GM12875 (cell line): ENCODE data around the gene RYR1.
"Not testable (repeated sequence)": the region's sequence is repeated elsewhere in the genome, so short reads cannot be mapped to it uniquely, and the experiment has no call there.

Experiments used
- H3K4me3 ChIP-seq: one replicate; pipeline ENCODE4 v1.5.1; 2011; ENCODE audit warnings: low read depth, low read length, control low read depth
- TF ChIP-seq, protein P1 (sequence below): IDR thresholded peaks from 2 replicates; pipeline ENCODE4 v1.5.1; 2011; ENCODE audit warnings: low read depth, mild to moderate bottlenecking, control low read depth, inconsistent platforms, low read length, moderate library complexity, borderline replicate concordance; ENCODE audit not compliant: insufficient read depth

Gene RYR1

DNA sequence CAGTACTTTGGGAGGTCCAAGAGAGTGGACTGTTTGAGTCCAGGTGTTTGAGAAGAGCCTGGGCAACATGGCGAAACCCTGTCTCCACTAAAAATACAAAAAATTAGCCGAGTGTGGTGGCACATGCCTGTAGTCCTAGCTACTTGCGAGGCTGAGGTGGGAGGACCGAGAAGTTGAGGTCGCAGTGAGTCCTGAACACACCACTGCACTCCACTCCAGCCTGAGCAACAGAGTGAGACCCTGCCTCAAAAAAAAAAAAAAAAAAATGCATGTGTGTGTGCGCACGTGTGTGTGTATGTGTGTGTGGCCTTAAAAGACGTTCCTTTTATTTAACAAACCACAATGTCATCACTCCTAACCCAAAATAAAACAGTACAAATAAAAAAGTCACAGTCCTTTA, 121.7 kb downstream of the RYR1 start:
- TF ChIP-seq, protein P1, sequence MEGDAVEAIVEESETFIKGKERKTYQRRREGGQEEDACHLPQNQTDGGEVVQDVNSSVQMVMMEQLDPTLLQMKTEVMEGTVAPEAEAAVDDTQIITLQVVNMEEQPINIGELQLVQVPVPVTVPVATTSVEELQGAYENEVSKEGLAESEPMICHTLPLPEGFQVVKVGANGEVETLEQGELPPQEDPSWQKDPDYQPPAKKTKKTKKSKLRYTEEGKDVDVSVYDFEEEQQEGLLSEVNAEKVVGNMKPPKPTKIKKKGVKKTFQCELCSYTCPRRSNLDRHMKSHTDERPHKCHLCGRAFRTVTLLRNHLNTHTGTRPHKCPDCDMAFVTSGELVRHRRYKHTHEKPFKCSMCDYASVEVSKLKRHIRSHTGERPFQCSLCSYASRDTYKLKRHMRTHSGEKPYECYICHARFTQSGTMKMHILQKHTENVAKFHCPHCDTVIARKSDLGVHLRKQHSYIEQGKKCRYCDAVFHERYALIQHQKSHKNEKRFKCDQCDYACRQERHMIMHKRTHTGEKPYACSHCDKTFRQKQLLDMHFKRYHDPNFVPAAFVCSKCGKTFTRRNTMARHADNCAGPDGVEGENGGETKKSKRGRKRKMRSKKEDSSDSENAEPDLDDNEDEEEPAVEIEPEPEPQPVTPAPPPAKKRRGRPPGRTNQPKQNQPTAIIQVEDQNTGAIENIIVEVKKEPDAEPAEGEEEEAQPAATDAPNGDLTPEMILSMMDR: no peak
- H3K4me3 ChIP-seq: no peak overlapping the region

DNA sequence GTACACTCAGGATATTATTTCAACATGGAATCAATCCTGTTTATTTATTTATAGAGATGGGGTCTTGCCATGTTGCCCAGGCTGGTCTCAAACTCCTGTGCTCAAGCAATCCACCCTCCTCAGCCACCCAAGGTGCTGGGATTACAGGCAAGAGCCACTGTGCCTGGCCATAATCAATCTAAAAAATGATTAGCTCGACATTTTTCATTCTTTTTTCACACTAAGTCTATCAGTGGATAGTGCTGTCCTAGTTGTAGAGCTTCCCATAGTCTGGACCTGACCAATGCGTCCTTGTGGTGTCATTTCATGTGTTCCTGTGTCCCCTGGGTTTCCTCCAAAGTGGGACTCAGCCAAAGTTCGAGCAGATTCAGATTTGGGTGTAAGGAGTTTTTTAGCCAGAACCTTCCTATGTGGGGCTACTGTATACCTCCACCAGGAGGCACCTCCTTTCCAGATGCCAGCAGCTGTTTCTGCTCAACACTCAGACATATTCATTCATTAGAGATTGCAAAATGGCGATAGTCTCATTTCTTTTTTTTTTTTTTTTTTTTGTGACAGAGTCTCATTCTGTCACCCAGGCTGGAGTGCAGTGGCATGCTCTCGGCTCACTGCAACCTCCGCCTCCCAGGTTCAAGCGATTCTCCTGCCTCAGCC, 123.2 kb downstream of the RYR1 start:
- TF ChIP-seq, protein P1: peak; percentile 56; the same call in 1 of the 2 replicates
- no peak overlapping the region for H3K4me3 ChIP-seq

DNA sequence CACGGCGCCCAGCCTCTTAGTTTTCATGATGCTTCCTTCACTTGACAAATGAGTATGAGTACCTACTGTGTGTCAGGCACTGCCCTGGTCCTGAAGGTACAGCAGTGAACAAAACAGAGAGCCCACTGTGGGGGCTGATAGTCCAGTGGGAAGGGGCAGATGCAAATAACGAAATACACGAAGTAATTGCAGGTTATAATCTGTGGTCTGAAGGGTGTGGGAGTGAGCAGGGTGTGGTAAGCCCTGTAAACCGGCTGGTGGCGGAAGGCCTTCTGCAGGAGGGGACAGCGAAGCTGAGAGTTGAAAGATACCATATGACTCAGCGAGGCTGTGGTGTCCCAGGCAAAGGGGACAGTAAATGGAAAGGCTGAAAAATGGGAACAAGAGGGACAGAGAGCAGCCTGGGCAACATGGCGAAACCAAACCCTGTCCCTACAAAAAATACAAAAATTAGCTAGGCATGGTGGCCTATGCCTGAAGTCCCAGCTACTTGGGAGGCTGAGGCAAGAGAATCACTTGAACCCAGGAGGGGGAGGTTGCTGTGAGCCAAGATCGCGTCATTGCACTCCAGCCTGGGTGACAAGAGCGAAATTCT, 123.8 kb downstream of the RYR1 start:
- TF ChIP-seq, protein P1: peak; percentile 48; the same call in 1 of the 2 replicates
- no peak overlapping the region for H3K4me3 ChIP-seq

DNA sequence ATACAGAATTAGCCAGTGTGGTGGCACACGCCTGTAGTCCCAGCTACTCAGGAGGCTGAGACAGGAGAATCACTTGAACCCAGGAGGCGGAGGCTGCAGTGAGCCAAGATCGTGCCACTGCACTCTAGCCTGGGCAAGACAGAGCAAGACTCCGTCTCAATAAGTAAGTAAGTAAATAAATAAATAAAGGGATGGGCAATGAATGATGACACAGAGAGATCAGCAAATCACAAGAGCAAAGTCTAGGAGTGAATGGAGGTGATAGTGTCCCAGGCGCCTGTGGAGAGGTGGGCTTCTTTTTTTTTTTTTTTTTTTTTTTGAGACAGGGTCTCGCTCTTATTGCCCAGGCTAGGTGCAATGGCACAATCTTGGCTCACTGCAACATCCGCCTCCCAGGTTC, 125.4 kb downstream of the RYR1 start:
- not testable (repeated sequence) for H3K4me3 ChIP-seq

DNA sequence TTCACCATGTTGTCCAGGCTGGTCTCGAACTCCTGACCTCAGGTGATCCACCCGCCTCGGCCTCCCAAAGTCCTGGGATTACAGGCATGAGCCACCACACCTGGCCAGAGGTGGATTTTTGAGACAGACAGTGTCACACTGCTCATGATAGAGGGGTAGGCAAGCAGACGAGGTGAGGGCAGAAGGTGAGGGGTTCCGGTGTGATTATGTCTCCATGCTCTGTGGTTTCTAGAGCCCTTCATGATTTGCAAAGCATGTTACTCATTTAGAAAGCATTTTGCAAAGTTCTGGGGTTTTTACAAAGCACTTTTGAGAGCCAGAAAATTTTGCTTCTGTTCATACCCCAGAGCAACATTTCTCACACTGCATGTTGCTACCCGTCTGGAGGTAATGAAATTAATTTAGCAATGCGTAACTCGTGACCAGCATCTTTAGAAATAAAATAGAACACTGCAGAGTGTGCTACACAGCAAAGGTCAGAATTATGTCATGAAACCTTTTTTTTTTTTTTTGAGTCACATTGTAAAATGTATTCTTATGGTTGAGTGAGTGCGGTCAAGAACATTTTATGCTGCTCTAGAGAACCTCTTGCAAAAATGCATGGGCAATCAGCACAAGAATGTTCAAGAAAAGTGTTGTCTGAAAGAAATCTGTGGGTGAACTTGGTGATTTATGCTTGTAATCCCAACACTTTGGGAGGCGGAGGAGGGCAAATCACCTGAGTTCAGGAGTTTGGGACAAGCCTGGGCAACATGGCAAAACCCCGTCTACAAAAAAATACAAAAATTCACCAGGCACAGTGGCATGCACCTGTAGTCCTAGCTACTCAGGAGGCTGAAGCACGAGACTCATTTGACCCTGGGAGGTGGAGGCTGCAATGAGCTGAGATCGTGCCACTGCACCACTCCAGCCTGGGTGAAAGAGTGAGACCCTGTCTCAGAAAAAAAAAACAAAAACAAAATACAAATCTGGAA, 126.2 kb downstream of the RYR1 start:
- TF ChIP-seq, protein P1: no peak
- no peak overlapping the region for H3K4me3 ChIP-seq

DNA sequence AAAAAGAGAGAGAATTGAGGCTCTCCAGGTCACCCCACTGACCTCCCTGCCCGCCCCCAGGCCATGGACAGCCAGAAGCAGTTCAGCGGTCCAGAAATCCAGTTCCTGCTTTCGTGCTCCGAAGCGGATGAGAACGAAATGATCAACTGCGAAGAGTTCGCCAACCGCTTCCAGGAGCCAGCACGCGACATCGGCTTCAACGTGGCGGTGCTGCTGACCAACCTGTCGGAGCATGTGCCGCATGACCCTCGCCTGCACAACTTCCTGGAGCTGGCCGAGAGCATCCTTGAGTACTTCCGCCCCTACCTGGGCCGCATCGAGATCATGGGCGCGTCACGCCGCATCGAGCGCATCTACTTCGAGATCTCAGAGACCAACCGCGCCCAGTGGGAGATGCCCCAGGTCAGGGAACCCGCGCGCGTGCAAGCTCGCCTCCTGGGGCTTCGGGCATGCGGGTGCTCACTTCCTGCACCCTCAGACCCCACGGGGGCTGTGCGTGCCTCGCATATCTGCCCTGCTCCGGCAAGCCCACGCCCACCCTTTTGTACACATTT, 127.6 kb downstream of the RYR1 start:
- H3K4me3 ChIP-seq: no peak overlapping the region
- TF ChIP-seq, protein P1: no peak

DNA sequence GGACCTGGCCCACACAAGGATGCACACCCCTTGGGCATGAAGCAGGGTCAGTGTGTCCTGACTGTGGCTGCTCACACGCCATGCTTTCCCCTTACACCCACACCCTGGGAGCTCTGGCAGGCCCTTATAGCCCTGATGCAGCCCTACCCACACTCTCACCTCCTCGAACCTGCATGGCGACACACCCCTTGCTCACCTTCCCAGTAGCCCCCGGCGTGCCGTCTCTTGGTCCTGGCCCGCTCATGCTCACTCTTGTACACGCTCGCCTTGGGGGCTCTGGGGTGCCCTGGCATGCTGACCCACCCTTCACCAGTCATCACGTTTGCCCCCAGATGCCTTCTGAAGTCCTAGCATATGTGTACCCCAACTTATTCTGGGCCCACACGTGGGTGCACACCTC, 128.2 kb downstream of the RYR1 start:
- TF ChIP-seq, protein P1: no peak
- H3K4me3 ChIP-seq: no peak overlapping the region
